Stimulated activated effector memory CD8-positive, alpha-beta T cell treated with anti-CD3 and anti-CD28 coated beads, Interleukin-12 subunit alpha, Interleukin-12 subunit beta, amount 100 ng/mL, for 72 hours (primary cell): ENCODE data around the gene NRCAM.
"Not testable (repeated sequence)": the region's sequence is repeated elsewhere in the genome, so short reads cannot be mapped to it uniquely, and the experiment has no call there.

Experiments used
- ATAC-seq: fragments of 150-1000 bp; cut with Tn5 transposase; 2 replicates; pipeline ENCODE4 v1.10.0; 2021
- DNase-seq, 2 donors: peaks; one replicate each; pipeline ENCODE4 v3.0.0; 2021 to 2022; ENCODE audit warnings: low spot score in 2 of 2
- H3K27ac Mint-ChIP-seq: one replicate; pipeline ENCODE4 v1.8.0; 2022; ENCODE audit warnings: mild to moderate bottlenecking, mixed read lengths
- H3K36me3 Mint-ChIP-seq: one replicate; pipeline ENCODE4 v1.8.0; 2022; ENCODE audit warnings: mild to moderate bottlenecking, mixed read lengths
- H3K4me1 Mint-ChIP-seq: one replicate; pipeline ENCODE4 v1.8.0; 2022; ENCODE audit warnings: mixed read lengths
- H3K4me3 Mint-ChIP-seq: one replicate; pipeline ENCODE4 v1.8.0; 2022; ENCODE audit warnings: mild to moderate bottlenecking, mixed read lengths
- H3K9me3 Mint-ChIP-seq: one replicate; pipeline ENCODE4 v1.8.0; 2022; ENCODE audit warnings: mixed read lengths

NRCAM gene

GRCh38 chr7:108468246-108468645 lies 12.0 kb upstream of the NRCAM start:
- no peak overlapping the region for H3K27ac Mint-ChIP-seq

GRCh38 chr7:108467391-108467790 lies 11.2 kb upstream of the NRCAM start:
- no peaks in the 10 kb centered on the region for H3K4me1 Mint-ChIP-seq
- no peak overlapping the region for H3K27ac Mint-ChIP-seq
- ATAC-seq (no peak), DNase-seq (no peak)
- no peak overlapping the region for H3K4me3 Mint-ChIP-seq
- H3K9me3 Mint-ChIP-seq, result no peaks in the 10 kb centered on the region
- H3K36me3 Mint-ChIP-seq, result peaks cover 10% of the 10 kb centered on the region

More at GRCh38 chr7:108468246-108468645, 12.0 kb upstream of the NRCAM start:
- Mint-ChIP-seq H3K4me3 (no peak overlapping the region), H3K4me1 (no peaks in the 10 kb centered on the region), H3K36me3 (peaks cover 13% of the 10 kb centered on the region), H3K9me3 (no peaks in the 10 kb centered on the region)
- no peak for ATAC-seq
- no peak for DNase-seq

- not testable (repeated sequence) for H3K9me3 Mint-ChIP-seq, ATAC-seq, H3K4me3 Mint-ChIP-seq, H3K27ac Mint-ChIP-seq, H3K36me3 Mint-ChIP-seq, H3K4me1 Mint-ChIP-seq, DNase-seq
Observed at GRCh38 chr7:108466322-108466721, 10.1 kb upstream of the NRCAM start.

- no peaks in the 10 kb centered on the region for H3K36me3 Mint-ChIP-seq
- no peak for ATAC-seq
- no peaks in the 10 kb centered on the region for H3K4me1 Mint-ChIP-seq
- no peak for DNase-seq
- no peak overlapping the region for H3K27ac Mint-ChIP-seq
- H3K4me3 Mint-ChIP-seq, result no peak overlapping the region
- no peaks in the 10 kb centered on the region for H3K9me3 Mint-ChIP-seq
Observed at GRCh38 chr7:108464743-108465142, 8.5 kb upstream of the NRCAM start.

- ATAC-seq, result no peak
- Mint-ChIP-seq H3K4me3 (no peak overlapping the region), H3K27ac (no peak overlapping the region), H3K36me3 (no peaks in the 10 kb centered on the region), H3K9me3 (no peaks in the 10 kb centered on the region), H3K4me1 (no peaks in the 10 kb centered on the region)
- no peak for DNase-seq
Observed at GRCh38 chr7:108463613-108464012, 7.4 kb upstream of the NRCAM start.

GRCh38 chr7:108461840-108462239 lies 5.6 kb upstream of the NRCAM start:
- no peak overlapping the region for H3K27ac Mint-ChIP-seq
- no peaks in the 10 kb centered on the region for H3K9me3 Mint-ChIP-seq
- no peak for ATAC-seq
- no peak overlapping the region for H3K4me3 Mint-ChIP-seq
- DNase-seq, result no peak
- H3K4me1 Mint-ChIP-seq, result peaks cover 6% of the 10 kb centered on the region
- H3K36me3 Mint-ChIP-seq, result no peaks in the 10 kb centered on the region

GRCh38 chr7:108460964-108461363 lies 4.7 kb upstream of the NRCAM start:
- ATAC-seq (no peak), DNase-seq (no peak)
- H3K4me1 Mint-ChIP-seq, result peaks cover 6% of the 10 kb centered on the region
- H3K27ac Mint-ChIP-seq, result no peak overlapping the region
- H3K4me3 Mint-ChIP-seq, result no peak overlapping the region
- H3K36me3 Mint-ChIP-seq, result no peaks in the 10 kb centered on the region
- H3K9me3 Mint-ChIP-seq, result no peaks in the 10 kb centered on the region

- no peak overlapping the region for H3K27ac Mint-ChIP-seq
- H3K9me3 Mint-ChIP-seq, result no peaks in the 10 kb centered on the region
- H3K4me3 Mint-ChIP-seq, result no peak overlapping the region
- H3K36me3 Mint-ChIP-seq, result no peaks in the 10 kb centered on the region
- DNase-seq (no peak), ATAC-seq (no peak)
- H3K4me1 Mint-ChIP-seq, result peaks cover 6% of the 10 kb centered on the region
Observed at GRCh38 chr7:108459922-108460551, 3.8 kb upstream of the NRCAM start.

GRCh38 chr7:108457871-108458270 lies 1.6 kb upstream of the NRCAM start:
- ATAC-seq (no peak), DNase-seq (no peak)
- Mint-ChIP-seq H3K27ac (no peak overlapping the region), H3K9me3 (no peaks in the 10 kb centered on the region), H3K36me3 (no peaks in the 10 kb centered on the region), H3K4me1 (peaks cover 6% of the 10 kb centered on the region), H3K4me3 (no peak overlapping the region)

- H3K4me3 Mint-ChIP-seq, result peak overlapping the region; percentile 0
- DNase-seq (no peak), ATAC-seq (no peak)
- no peaks in the 10 kb centered on the region for H3K36me3 Mint-ChIP-seq
- H3K9me3 Mint-ChIP-seq, result no peaks in the 10 kb centered on the region
- H3K27ac Mint-ChIP-seq, result no peak overlapping the region
- peaks cover 6% of the 10 kb centered on the region for H3K4me1 Mint-ChIP-seq
Observed at GRCh38 chr7:108456845-108457540, 757 bp upstream of the NRCAM start.

- no peaks in the 10 kb centered on the region for H3K9me3 Mint-ChIP-seq
- H3K27ac Mint-ChIP-seq, result no peak overlapping the region
- peak; percentile 24 for ATAC-seq
- peaks cover 6% of the 10 kb centered on the region for H3K4me1 Mint-ChIP-seq
- no peak for DNase-seq
- peak overlapping the region; percentile 39 for H3K4me3 Mint-ChIP-seq
- H3K36me3 Mint-ChIP-seq, result no peaks in the 10 kb centered on the region
Observed at GRCh38 chr7:108455551-108455997, 662 bp downstream of the NRCAM start.

- DNase-seq (no peak), ATAC-seq (peak; percentile 49)
- H3K36me3 Mint-ChIP-seq, result no peaks in the 10 kb centered on the region
- peak overlapping the region; percentile 50 for H3K4me3 Mint-ChIP-seq
- no peak overlapping the region for H3K27ac Mint-ChIP-seq
- H3K4me1 Mint-ChIP-seq, result peaks cover 6% of the 10 kb centered on the region
- H3K9me3 Mint-ChIP-seq, result no peaks in the 10 kb centered on the region
Observed at GRCh38 chr7:108454674-108455550, 1.3 kb downstream of the NRCAM start.

GRCh38 chr7:108454317-108454673 lies 1.9 kb downstream of the NRCAM start:
- peak overlapping the region; percentile 50 for H3K4me3 Mint-ChIP-seq
- no peaks in the 10 kb centered on the region for H3K36me3 Mint-ChIP-seq
- H3K27ac Mint-ChIP-seq, result no peak overlapping the region
- DNase-seq (no peak), ATAC-seq (no peak)
- H3K4me1 Mint-ChIP-seq, result peaks cover 6% of the 10 kb centered on the region
- no peaks in the 10 kb centered on the region for H3K9me3 Mint-ChIP-seq

- Mint-ChIP-seq H3K9me3 (no peaks in the 10 kb centered on the region), H3K27ac (no peak overlapping the region), H3K4me3 (no peak overlapping the region)
Observed at GRCh38 chr7:108453320-108453719, 2.9 kb downstream of the NRCAM start.

GRCh38 chr7:108452707-108453106 lies 3.5 kb downstream of the NRCAM start:
- ATAC-seq (peak; percentile 49), DNase-seq (no peak)

More at GRCh38 chr7:108453320-108453719, 2.9 kb downstream of the NRCAM start:
- Mint-ChIP-seq H3K36me3 (no peaks in the 10 kb centered on the region), H3K4me1 (peaks cover 6% of the 10 kb centered on the region)
- DNase-seq (no peak), ATAC-seq (no peak)

More at GRCh38 chr7:108452707-108453106, 3.5 kb downstream of the NRCAM start:
- no peak overlapping the region for H3K4me3 Mint-ChIP-seq
- H3K4me1 Mint-ChIP-seq, result peaks cover 5% of the 10 kb centered on the region
- H3K36me3 Mint-ChIP-seq, result no peaks in the 10 kb centered on the region
- no peak overlapping the region for H3K27ac Mint-ChIP-seq
- H3K9me3 Mint-ChIP-seq, result no peaks in the 10 kb centered on the region
